Prostate gland (tissue), 2 donors: ENCODE data around the gene MAP2K3.

Source experiments
- POLR2A ChIP-seq: fragments of 450-650 bp; IDR thresholded peaks from one replicate; pipeline ENCODE4 v1.6.1; 2016; ENCODE audit warnings: antibody characterized with exemption, mild to moderate bottlenecking
- POLR2AphosphoS5 ChIP-seq: sonication (generic); formaldehyde crosslinking; IDR thresholded peaks from one replicate; pipeline ENCODE4 v1.6.1; 2017; ENCODE audit warnings: antibody characterized with exemption
- TF ChIP-seq, protein P1 (sequence below), 4 experiments: fragments of 200-600 bp in 2 of 4; fragments of 450-650 bp in 2 of 4; sonication (generic) in 2 of 4; IDR thresholded peaks; 1 replicate in 3 of 4; 2 replicates in 1 of 4; pipeline ENCODE4 v1.5.1; 2016 to 2019; ENCODE audit warnings: antibody characterized with exemption in 4 of 4, mild to moderate bottlenecking in 2 of 4, moderate library complexity in 2 of 4

DNA sequence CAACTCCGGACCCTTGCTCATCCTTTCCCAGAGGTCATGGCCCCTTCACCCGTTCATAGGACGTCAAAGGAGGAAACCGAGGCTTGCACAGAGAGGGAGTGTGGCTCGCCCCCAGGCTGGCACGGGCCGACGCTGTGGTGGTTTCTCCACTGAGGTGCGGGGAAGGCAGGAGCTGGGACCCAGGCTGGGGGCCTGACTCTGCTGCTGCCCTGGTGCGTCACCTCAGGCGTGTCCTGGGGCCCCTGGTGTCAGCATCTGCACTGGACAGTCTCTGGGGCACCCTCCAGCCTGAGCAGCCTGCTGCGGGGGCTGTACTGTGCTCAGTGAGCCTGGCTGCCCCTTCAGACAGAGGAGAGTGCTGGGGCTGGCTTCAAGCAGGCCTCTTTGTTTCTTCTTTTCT is 7.4 kb downstream of the MAP2K3 start:
- no peak for TF ChIP-seq POLR2A
- TF ChIP-seq, protein P1, sequence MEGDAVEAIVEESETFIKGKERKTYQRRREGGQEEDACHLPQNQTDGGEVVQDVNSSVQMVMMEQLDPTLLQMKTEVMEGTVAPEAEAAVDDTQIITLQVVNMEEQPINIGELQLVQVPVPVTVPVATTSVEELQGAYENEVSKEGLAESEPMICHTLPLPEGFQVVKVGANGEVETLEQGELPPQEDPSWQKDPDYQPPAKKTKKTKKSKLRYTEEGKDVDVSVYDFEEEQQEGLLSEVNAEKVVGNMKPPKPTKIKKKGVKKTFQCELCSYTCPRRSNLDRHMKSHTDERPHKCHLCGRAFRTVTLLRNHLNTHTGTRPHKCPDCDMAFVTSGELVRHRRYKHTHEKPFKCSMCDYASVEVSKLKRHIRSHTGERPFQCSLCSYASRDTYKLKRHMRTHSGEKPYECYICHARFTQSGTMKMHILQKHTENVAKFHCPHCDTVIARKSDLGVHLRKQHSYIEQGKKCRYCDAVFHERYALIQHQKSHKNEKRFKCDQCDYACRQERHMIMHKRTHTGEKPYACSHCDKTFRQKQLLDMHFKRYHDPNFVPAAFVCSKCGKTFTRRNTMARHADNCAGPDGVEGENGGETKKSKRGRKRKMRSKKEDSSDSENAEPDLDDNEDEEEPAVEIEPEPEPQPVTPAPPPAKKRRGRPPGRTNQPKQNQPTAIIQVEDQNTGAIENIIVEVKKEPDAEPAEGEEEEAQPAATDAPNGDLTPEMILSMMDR (IDR thresholded peaks at IDR 0.05), result no peak
- no peak for TF ChIP-seq POLR2AphosphoS5
